A673 (cell line): ENCODE data around the gene KERA. TPM values are rescaled to one million over a fixed set of nuclear protein-coding genes. Genes with fewer than 3 reads are reported as not detected.

Experiments used
- BruUV-seq: library from RNA; stranded (reverse); fragments of 400-500 nt; replicated peaks from 2 replicates; lab custom pipeline; 2021; lab: Mats Ljungman, UMichigan
- CTCF ChIA-PET: fragments of 300-600 bp; sonication (Branson Sonifier 250); formaldehyde crosslinking; loops from one replicate; lab custom pipeline; 2022; ENCODE audit warnings: antibody characterized with exemption; lab: Charles Lee
- POLR2A ChIA-PET: fragments of 300-600 bp; sonication (Branson Sonifier 250); formaldehyde crosslinking; loops from one replicate; lab custom pipeline; 2022; ENCODE audit warnings: antibody characterized with exemption; ENCODE audit not compliant: low non-redundant PET; lab: Charles Lee
- DNase-seq: peaks from one replicate; pipeline ENCODE4 v3.0.0-alpha.2; 2015; ENCODE audit warnings: low spot score
- H3K27ac ChIP-seq: fragments of 200-600 bp; sonication (generic); 2 replicates; pipeline ENCODE4 v1.5.1; 2016; ENCODE audit warnings: mixed run types, low read depth, mild to moderate bottlenecking, mixed read lengths, antibody characterized with exemption, low read length; ENCODE audit not compliant: poor library complexity, severe bottlenecking
- H3K27me3 ChIP-seq: fragments of 200-600 bp; sonication (generic); replicated peaks from 2 replicates; pipeline ENCODE4 v1.6.1; 2017; ENCODE audit warnings: mixed run types, low read depth, mild to moderate bottlenecking, mixed read lengths, antibody characterized with exemption, low read length; ENCODE audit not compliant: insufficient read depth, poor library complexity
- H3K36me3 ChIP-seq: fragments of 200-600 bp; sonication (generic); 2 replicates; pipeline ENCODE4 v1.6.1; 2016; ENCODE audit warnings: mixed run types, mild to moderate bottlenecking, mixed read lengths, antibody characterized with exemption, low read length; ENCODE audit not compliant: insufficient read depth, poor library complexity, severe bottlenecking
- H3K4me1 ChIP-seq: fragments of 200-600 bp; sonication (generic); 2 replicates; pipeline ENCODE4 v1.6.1; 2017; ENCODE audit warnings: mixed run types, mild to moderate bottlenecking, mixed read lengths, antibody characterized with exemption, low read length; ENCODE audit not compliant: insufficient read depth, poor library complexity, severe bottlenecking
- H3K4me3 ChIP-seq: fragments of 200-600 bp; sonication (generic); 2 replicates; pipeline ENCODE4 v1.5.1; 2016; ENCODE audit warnings: low read depth, mixed run types, mild to moderate bottlenecking, mixed read lengths, low read length; ENCODE audit not compliant: poor library complexity, severe bottlenecking
- H3K9me3 ChIP-seq: fragments of 200-600 bp; sonication (generic); 2 replicates; pipeline ENCODE4 v1.6.1; 2016; ENCODE audit warnings: mixed run types, low read depth, mild to moderate bottlenecking, mixed read lengths, antibody characterized with exemption, low read length; ENCODE audit not compliant: poor library complexity, severe bottlenecking
- EZH2 ChIP-seq: fragments of 200-600 bp; sonication (generic); IDR thresholded peaks from 2 replicates; pipeline ENCODE4 v1.6.1; 2017; ENCODE audit warnings: borderline replicate concordance, low read depth, mild to moderate bottlenecking, mixed read lengths, antibody characterized with exemption, low read length; ENCODE audit not compliant: poor library complexity, severe bottlenecking
- intact Hi-C: fragments of 100-400 bp; cut with micrococcal nuclease; formaldehyde crosslinking; loops from one replicate; pipeline ENCODE4 v1.10.0; 2022; ENCODE audit not compliant: unreplicated experiment
- total RNA-seq: library from RNA; stranded (reverse); gene quantifications from 2 replicates; pipeline ENCODE4 v1.2.3, GENCODE V29; 2021
- TF ChIP-seq, protein P1 (sequence below): fragments of 300-800, 200-600 bp; sonication (generic); conservative IDR thresholded peaks from 2 replicates; pipeline ENCODE4 v1.5.1; 2017; ENCODE audit warnings: low read depth, mild to moderate bottlenecking, antibody characterized with exemption, low read length, moderate library complexity, mixed read lengths

KERA gene
- total RNA-seq, 1 experiment from 2014 or later: not detected

DNA sequence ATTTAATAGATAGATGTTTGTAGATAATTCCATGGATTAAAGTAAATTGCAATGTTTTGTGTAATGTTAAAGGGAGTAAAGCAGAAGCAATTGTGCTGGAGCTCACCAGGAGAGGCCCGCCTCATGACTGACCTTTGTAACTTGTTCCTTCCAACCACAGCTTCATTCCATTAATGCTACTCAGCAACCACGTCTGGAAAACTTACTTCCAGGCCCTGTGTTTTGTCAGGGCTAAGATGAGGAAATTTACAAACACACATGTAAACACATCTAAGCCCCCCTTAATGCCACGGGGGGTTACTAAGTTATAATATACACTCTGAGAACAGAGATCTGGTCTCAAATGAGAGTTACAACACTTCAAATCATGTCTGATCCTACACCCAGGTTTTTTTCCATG is 41.1 kb upstream of the KERA start:
- H3K4me3 ChIP-seq: no peak overlapping the region
- no peak for DNase-seq
- no peaks in the 10 kb centered on the region for H3K36me3 ChIP-seq
- no peak overlapping the region for H3K27ac ChIP-seq
- BruUV-seq: no TSS peak
- H3K9me3 ChIP-seq: no peaks in the 10 kb centered on the region
- H3K27me3 ChIP-seq: no peaks in the 10 kb centered on the region
- TF ChIP-seq, protein P1, sequence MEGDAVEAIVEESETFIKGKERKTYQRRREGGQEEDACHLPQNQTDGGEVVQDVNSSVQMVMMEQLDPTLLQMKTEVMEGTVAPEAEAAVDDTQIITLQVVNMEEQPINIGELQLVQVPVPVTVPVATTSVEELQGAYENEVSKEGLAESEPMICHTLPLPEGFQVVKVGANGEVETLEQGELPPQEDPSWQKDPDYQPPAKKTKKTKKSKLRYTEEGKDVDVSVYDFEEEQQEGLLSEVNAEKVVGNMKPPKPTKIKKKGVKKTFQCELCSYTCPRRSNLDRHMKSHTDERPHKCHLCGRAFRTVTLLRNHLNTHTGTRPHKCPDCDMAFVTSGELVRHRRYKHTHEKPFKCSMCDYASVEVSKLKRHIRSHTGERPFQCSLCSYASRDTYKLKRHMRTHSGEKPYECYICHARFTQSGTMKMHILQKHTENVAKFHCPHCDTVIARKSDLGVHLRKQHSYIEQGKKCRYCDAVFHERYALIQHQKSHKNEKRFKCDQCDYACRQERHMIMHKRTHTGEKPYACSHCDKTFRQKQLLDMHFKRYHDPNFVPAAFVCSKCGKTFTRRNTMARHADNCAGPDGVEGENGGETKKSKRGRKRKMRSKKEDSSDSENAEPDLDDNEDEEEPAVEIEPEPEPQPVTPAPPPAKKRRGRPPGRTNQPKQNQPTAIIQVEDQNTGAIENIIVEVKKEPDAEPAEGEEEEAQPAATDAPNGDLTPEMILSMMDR: no peak
- TF ChIP-seq EZH2: no peak
- POLR2A ChIA-PET: no interaction called here
- H3K4me1 ChIP-seq: no peaks in the 10 kb centered on the region
- intact Hi-C loops: no loop called here
- CTCF ChIA-PET: no interaction called here

DNA sequence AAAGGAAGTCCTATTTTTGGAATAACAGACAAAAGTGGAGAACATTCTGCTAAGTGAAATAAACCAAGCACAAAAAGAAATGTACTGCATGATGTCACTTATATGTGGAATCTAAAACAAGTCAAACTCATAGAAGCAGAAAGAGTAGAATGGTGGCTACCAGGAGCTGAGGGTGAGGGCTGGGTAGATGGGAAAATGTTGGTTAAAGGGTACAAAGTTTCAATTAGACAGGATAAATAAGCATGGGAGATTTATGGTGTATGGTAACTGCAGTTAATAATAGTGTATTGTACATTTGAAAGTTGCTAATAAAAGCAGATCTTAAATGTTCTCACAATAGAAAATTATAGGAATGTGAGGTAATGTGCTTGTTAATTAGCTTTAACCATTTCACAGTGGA is 40.6 kb upstream of the KERA start:
- intact Hi-C loops: no loop called here
- POLR2A ChIA-PET: no interaction called here
- Histone ChIP-seq H3K27ac (no peak overlapping the region), H3K36me3 (no peaks in the 10 kb centered on the region), H3K9me3 (no peaks in the 10 kb centered on the region), H3K4me1 (no peaks in the 10 kb centered on the region), H3K4me3 (no peak overlapping the region), H3K27me3 (no peaks in the 10 kb centered on the region)
- no TSS peak for BruUV-seq
- CTCF ChIA-PET: no interaction called here
- TF ChIP-seq, protein P1: no peak
- TF ChIP-seq EZH2: no peak
- no peak for DNase-seq

DNA sequence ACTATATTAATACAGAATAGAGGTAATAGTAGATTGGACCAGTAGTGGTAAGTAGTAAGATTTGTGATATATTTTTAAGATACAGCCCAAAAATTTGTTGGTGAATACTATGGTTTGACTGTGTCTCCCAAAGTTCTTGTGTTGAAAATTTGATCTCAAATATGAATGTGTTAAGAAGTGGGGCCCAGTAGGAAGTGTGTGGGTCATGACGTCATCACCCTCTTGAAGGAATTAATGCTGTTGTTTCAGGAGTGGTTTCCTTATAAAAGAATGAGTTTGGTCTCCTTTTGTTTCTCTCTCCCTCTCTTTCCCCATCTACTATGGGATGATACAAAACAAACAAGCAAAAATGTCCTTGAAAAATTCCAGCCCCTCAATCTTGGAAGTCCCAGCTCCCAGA is 37.1 kb upstream of the KERA start:
- intact Hi-C loops: no loop called here
- BruUV-seq: no TSS peak
- H3K36me3 ChIP-seq: no peaks in the 10 kb centered on the region
- H3K27ac ChIP-seq: no peak overlapping the region
- TF ChIP-seq EZH2: no peak
- no peak for DNase-seq
- H3K4me1 ChIP-seq: no peaks in the 10 kb centered on the region
- no peaks in the 10 kb centered on the region for H3K27me3 ChIP-seq
- ChIA-PET CTCF (no interaction called here), POLR2A (no interaction called here)
- H3K4me3 ChIP-seq: no peak overlapping the region
- H3K9me3 ChIP-seq: no peaks in the 10 kb centered on the region

DNA sequence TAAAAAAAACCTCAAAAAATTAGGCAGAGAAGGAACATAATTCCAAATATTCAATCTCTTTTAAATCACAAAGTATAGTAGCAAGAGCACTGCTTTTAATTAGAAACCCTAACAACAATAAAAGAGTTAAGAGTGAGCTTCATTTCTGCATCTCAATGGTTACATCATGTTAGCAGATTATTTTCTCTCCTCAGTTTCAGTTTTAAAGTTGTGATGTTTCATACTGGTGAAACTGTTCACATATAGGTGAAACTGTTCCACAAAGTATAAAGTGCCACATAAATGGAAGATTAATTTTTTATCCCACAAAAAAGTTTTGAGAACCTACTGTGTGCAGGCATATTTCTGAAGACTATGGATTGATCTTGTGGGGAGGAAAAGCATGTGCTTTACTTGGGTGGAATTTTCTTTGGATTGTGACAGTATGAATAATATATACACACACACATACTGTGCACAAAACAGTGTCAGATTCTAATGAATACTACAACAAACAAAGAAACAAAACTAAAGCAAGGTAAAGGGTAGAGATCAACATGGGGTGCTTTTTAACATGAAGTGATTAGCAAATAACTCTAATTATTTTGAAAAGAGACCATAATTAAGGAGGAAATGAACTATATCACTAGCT is 36.3 kb upstream of the KERA start:
- Histone ChIP-seq H3K9me3 (peaks cover 4% of the 10 kb centered on the region), H3K27me3 (no peaks in the 10 kb centered on the region), H3K27ac (no peak overlapping the region), H3K4me1 (no peaks in the 10 kb centered on the region), H3K36me3 (no peaks in the 10 kb centered on the region), H3K4me3 (no peak overlapping the region)
- no peak for TF ChIP-seq EZH2
- TF ChIP-seq, protein P1: no peak
- DNase-seq: no peak
- ChIA-PET POLR2A (no interaction called here), CTCF (no interaction called here)
- intact Hi-C loops: no loop called here
- BruUV-seq: no TSS peak
